RWPE1 (cell line): ENCODE measurements around the gene RETREG1.

Experiments used
- CTCF ChIA-PET: fragments of 350-600 bp; sonication (Branson Sonifier 250); formaldehyde crosslinking; extraction: SDS; loops from one replicate; lab custom pipeline; 2021; lab: Yijun Ruan, JAX
- POLR2A ChIA-PET: fragments of 400-600 bp; formaldehyde crosslinking; extraction: SDS; loops from one replicate; lab custom pipeline; 2020; ENCODE audit warnings: antibody characterized with exemption; ENCODE audit not compliant: low non-redundant PET; lab: Yijun Ruan, JAX
- DNase-seq: peaks from one replicate; pipeline ENCODE4 v3.0.0; 2012; ENCODE audit warnings: low spot score
- H3K27ac ChIP-seq: fragments of 450-650 bp; 2 replicates; pipeline ENCODE4 v1.5.1; 2017
- TF ChIP-seq, protein P1 (sequence below): fragments of 450-650 bp; conservative IDR thresholded peaks from 2 replicates; pipeline ENCODE4 v1.5.1; 2017; ENCODE audit warnings: low read depth, mild to moderate bottlenecking

Gene RETREG1

DNA sequence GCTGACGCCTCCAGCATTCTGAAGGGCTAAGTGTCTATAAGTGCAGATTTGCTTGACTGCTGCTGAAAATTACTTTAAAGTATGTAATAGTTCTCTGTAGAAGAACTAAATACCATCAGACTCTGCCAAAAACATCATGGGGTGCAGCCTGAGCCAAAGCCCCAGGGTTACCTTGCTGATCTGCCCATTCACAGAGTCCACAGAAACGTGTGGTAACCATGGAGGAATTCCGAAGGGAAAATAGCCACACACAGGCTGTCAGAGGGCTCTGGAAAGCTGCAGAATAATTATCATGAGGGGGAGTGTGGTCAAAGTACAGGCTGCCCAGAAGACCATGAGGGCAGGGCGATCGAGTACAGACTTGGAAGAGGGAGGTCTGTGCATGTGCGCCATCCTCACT, 36.4 kb downstream of the RETREG1 start:
- ChIA-PET POLR2A (no interaction called here), CTCF (no interaction called here)
- TF ChIP-seq, protein P1, sequence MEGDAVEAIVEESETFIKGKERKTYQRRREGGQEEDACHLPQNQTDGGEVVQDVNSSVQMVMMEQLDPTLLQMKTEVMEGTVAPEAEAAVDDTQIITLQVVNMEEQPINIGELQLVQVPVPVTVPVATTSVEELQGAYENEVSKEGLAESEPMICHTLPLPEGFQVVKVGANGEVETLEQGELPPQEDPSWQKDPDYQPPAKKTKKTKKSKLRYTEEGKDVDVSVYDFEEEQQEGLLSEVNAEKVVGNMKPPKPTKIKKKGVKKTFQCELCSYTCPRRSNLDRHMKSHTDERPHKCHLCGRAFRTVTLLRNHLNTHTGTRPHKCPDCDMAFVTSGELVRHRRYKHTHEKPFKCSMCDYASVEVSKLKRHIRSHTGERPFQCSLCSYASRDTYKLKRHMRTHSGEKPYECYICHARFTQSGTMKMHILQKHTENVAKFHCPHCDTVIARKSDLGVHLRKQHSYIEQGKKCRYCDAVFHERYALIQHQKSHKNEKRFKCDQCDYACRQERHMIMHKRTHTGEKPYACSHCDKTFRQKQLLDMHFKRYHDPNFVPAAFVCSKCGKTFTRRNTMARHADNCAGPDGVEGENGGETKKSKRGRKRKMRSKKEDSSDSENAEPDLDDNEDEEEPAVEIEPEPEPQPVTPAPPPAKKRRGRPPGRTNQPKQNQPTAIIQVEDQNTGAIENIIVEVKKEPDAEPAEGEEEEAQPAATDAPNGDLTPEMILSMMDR, result no peak
- no peak for DNase-seq
- H3K27ac ChIP-seq, result no peak overlapping the region

DNA sequence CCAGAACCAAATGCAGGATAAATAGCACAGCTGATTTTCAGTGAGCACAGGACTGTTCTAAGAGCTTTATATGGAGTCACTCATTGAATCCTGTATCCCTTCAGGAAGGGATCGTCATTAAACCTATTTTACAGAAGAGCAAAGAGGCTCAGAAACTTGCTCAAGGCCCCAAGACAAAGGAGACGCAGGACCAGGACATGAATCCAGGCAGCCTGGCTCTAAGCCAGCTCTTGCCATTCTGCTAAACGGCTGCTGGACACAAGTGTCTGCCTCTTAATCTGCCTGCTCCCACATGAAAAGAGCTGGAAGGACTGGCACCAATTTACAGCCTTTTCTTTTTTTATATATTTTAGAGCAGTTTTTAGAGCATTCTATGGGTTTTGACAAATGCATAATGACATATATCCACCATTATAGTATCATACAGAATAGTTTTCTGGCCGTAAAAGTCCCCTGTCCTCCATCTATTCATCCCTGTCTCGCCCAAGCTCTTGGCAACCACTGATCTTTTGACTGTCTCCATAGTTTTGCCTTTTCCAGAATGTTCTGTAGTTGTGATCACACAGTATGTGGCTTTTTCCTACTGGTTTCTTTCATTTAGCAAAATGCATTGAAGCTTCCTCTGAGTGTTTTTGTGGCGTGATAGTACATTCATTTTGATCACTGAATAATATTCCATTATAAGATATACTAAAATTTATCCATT, 37.5 kb downstream of the RETREG1 start:
- DNase-seq, result no peak
- TF ChIP-seq, protein P1, result no peak
- POLR2A ChIA-PET, result no interaction called here
- CTCF ChIA-PET, result interaction anchor here (0.6 kb wide), 1 partner anchor 108 kb away, joined by 3 read pairs; no protein-coding TSS in a partner anchor
- H3K27ac ChIP-seq, result no peak overlapping the region

DNA sequence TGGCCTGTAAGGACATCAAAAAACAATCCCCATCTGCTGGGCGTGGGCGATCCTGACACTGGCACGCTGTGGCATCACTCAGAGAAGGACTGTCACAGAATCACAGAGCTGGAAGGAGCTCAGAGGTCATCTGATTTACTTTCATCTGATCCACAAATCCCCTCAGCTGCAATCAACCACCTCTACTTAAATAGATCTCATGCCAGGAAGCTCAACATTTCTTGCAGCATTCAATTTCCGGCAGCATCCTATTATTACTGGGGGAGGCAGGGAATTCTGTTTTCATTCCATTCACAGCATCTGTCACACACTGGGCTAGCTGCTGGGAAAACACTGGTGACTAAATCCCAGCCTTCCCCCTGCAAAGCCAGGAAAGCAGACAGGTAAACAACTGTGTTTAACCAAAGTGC, 38.3 kb downstream of the RETREG1 start:
- CTCF ChIA-PET, result interaction anchor here (0.7 kb wide), 1 partner anchor 90 kb away, joined by 4 read pairs; no protein-coding TSS in a partner anchor
- POLR2A ChIA-PET, result no interaction called here
- TF ChIP-seq, protein P1, result no peak
- no peak for DNase-seq
- no peak overlapping the region for H3K27ac ChIP-seq

DNA sequence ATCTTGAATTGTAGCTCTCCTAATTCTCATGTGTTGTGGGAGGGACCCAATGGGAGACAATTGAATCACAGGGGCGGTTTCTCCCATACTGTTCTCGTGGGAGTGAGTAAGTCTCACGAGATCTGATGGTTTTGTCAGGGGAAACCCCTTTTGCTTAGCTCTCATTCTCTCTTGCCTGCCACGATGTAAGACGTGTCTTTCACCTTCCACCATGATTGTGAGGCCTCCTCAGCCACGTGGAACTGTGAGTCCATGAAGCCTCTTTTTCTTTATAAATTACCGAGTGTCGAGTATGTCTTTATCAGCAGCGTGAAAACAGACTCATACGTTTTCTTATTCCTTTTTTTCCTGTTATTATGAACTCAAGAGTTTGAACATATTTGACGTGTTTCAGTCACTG, 39.1 kb downstream of the RETREG1 start:
- ChIA-PET POLR2A (no interaction called here), CTCF (interaction anchor here (0.7 to 1.1 kb wide), 2 partner anchors 7 to 11 kb away, joined by 3 to 9 read pairs; no protein-coding TSS in a partner anchor)
- TF ChIP-seq, protein P1, result no peak
- no peak for DNase-seq
- H3K27ac ChIP-seq, result no peak overlapping the region

DNA sequence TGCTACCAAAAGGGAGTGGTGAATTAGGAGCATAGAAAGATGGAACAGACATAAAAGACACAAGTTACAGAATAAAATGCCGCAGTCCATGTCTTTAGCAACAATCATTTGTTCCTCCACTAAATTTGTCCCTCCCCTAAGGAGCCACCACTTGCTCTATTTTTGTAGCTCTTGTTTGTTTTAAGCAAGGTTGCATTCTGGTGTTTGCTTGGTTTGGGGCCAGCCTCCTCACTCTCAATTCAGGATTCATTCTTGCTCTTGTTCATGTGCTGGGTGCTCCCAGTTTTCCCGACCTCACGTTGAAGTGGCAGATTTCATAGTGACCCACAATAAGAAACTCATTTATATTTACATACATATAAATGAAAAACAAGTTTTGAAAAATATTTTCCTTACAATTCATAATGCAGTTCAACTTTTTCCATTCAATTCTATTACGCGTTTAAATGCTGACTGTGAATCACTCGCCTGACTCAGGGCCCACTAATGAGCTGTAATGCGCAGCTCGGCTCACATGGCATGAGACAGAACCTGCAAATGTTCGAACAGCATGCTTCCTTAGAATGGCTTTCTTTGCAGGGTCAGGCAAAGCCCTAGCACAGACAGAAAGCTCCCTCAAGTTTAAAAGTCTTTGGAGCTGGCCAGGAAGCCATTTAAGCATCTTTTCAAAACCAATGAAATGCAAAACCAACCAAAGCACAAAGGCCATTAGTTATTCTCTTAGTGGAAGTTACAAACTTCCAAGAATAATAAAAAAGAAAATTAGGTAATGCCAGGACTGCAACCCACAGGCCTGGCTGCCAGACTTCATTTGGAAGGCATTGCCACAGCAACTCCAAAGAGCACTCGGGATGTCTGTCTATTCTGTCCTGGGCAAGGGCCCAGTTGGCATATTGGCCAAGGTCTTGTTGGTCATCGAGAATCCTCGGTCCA, 41.7 kb downstream of the RETREG1 start:
- DNase-seq, result peak; percentile 58
- H3K27ac ChIP-seq, result peak overlapping the region; percentile 51
- CTCF ChIA-PET, result interaction anchor here (0.6 kb wide), 1 partner anchor 27 kb away, joined by 3 read pairs; no protein-coding TSS in a partner anchor
- POLR2A ChIA-PET, result no interaction called here
- TF ChIP-seq, protein P1, result no peak

DNA sequence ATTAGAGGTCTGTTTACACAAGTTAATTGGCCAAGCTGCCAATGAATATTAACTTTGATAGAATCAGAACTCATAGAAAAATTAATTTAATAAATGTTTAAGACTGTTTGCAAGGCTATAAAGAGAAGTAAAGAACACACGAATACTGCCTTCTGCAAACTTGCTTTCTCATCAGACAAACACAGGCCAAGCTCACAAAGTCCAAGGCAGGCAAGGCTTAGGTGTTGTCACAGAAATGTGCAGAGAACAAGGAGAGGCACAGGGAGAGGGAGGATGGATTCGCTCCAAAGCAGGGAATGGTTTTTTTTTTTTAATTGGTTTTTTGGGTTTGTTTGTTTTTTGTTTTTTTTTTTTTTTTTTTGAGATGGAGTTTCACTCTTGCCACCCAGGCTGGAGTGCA, 43.4 kb downstream of the RETREG1 start:
- H3K27ac ChIP-seq, result no peak overlapping the region
- ChIA-PET CTCF (interaction anchor here (0.6 kb wide), 1 partner anchor 617 kb away, joined by 6 read pairs; no protein-coding TSS in a partner anchor), POLR2A (no interaction called here)
- TF ChIP-seq, protein P1, result no peak
- DNase-seq, result no peak
